H1 (cell line): ENCODE results near the gene DYNC1I1. TPM values are rescaled to one million over a fixed set of nuclear protein-coding genes. Genes with fewer than 3 reads are reported as not detected.
A peak's percentile ranks its signal among the peaks of the same experiment; 100 is the strongest.

ENCODE experiments used
- CTCF ChIA-PET: fragments of 300-600 bp; sonication (Branson Sonifier 250); formaldehyde crosslinking; loops from one replicate; lab custom pipeline; 2021; ENCODE audit not compliant: partially characterized antibody; lab: Charles Lee
- POLR2A ChIA-PET: fragments of 300-600 bp; sonication (Branson Sonifier 250); formaldehyde crosslinking; loops from one replicate; lab custom pipeline; 2021; ENCODE audit warnings: inconsistent platforms; ENCODE audit not compliant: partially characterized antibody; lab: Charles Lee
- DNase-seq, 2 experiments: peaks; one replicate each; pipeline versions ENCODE4 v3.0.0 to v3.0.0-alpha.2; 2010 to 2022; ENCODE audit warnings: low spot score in 2 of 2, low read depth in 1 of 2, mixed read lengths in 1 of 2
- FAIRE-seq: peaks from 2 replicates; lab custom pipeline; 2011; peaks lifted over from hg19 to GRCh38; lab: Jason Lieb, UNC
- H2AFZ ChIP-seq: 2 replicates; pipeline ENCODE4 v1.8.1; 2012; ENCODE audit warnings: low read length, inconsistent platforms
- H2AK5ac ChIP-seq: 2 replicates; pipeline ENCODE4 v1.6.1; 2013; ENCODE audit warnings: low read depth, low read length
- H2BK120ac ChIP-seq: replicated peaks from 2 replicates; pipeline ENCODE3; 2013; ENCODE audit warnings: low read depth, low read length, inconsistent platforms
- H2BK12ac ChIP-seq: 2 replicates; pipeline ENCODE4 v1.6.1; 2013; ENCODE audit warnings: low read depth, low read length
- H2BK15ac ChIP-seq: 2 replicates; pipeline ENCODE4 v1.6.1; 2013; ENCODE audit warnings: low read length
- H2BK20ac ChIP-seq: 2 replicates; pipeline ENCODE4 v1.6.1; 2013; ENCODE audit warnings: low read length
- H2BK5ac ChIP-seq: 2 replicates; pipeline ENCODE4 v1.6.1; 2013; ENCODE audit warnings: low read depth, low read length
- H3K14ac ChIP-seq: 2 replicates; pipeline ENCODE4 v1.6.1; 2013; ENCODE audit warnings: inconsistent platforms; ENCODE audit not compliant: insufficient read length
- H3K18ac ChIP-seq: 2 replicates; pipeline ENCODE4 v1.6.1; 2013; ENCODE audit warnings: low read length; ENCODE audit errors: extremely low read depth
- H3K23ac ChIP-seq: 2 replicates; pipeline ENCODE4 v1.6.1; 2013; ENCODE audit warnings: inconsistent platforms; ENCODE audit not compliant: insufficient read length
- H3K23me2 ChIP-seq: 2 replicates; pipeline ENCODE4 v1.6.1; 2013; ENCODE audit warnings: low read depth, low read length
- H3K27ac ChIP-seq: 2 replicates; pipeline ENCODE4 v1.6.1; 2011; ENCODE audit warnings: low read depth, low read length, inconsistent platforms
- H3K27me3 ChIP-seq, 4 experiments: replicated peaks in 1 of 4; 1 replicate in 1 of 4; 2 replicates in 3 of 4; pipeline versions ENCODE4 v1.6.1 to v1.8.1; 2011 to 2013; ENCODE audit warnings: low read length in 3 of 4, mild to moderate bottlenecking in 3 of 4, inconsistent platforms in 2 of 4, mixed read lengths in 2 of 4, moderate library complexity in 1 of 4; ENCODE audit not compliant: control insufficient read depth in 3 of 4, insufficient read depth in 3 of 4; ENCODE audit errors: extremely low read depth in 1 of 4
- H3K36me3 ChIP-seq, 4 experiments: 2 replicates each; pipeline versions ENCODE4 v1.6.1 to v1.8.1; 2011 to 2013; ENCODE audit warnings: mild to moderate bottlenecking in 4 of 4, low read length in 3 of 4, moderate library complexity in 2 of 4, control low read depth in 1 of 4, inconsistent platforms in 1 of 4; ENCODE audit not compliant: insufficient read depth in 4 of 4, control insufficient read depth in 2 of 4
- H3K4ac ChIP-seq: replicated peaks from 2 replicates; pipeline ENCODE3; 2013; ENCODE audit warnings: low read length, low read depth, mixed read lengths, inconsistent platforms; ENCODE audit not compliant: insufficient read length
- H3K4me1 ChIP-seq, 4 experiments: replicated peaks in 1 of 4; 1 replicate in 1 of 4; 2 replicates in 3 of 4; pipeline versions ENCODE4 v1.6.1 to v1.8.1; 2011 to 2013; ENCODE audit warnings: low read length in 3 of 4, inconsistent platforms in 2 of 4, mixed read lengths in 1 of 4; ENCODE audit not compliant: insufficient read depth in 4 of 4, control insufficient read depth in 3 of 4
- H3K4me2 ChIP-seq, 2 experiments: 2 replicates each; pipeline versions ENCODE4 v1.6.1 to v1.8.1; 2011 to 2013; ENCODE audit warnings: low read depth in 2 of 2, low read length in 2 of 2, control low read depth in 1 of 2, inconsistent platforms in 1 of 2, mild to moderate bottlenecking in 1 of 2; ENCODE audit not compliant: insufficient read depth in 1 of 2
- H3K4me3 ChIP-seq, 4 experiments: fragments of 200-600, 300-600 bp in 1 of 4; sonication (generic), shearing (Covaris generic), sonication (Bioruptor Twin) in 1 of 4; 2 replicates each; pipeline versions ENCODE4 v1.5.1 to v1.8.1; 2011 to 2016; ENCODE audit warnings: low read length in 4 of 4, low read depth in 3 of 4, control low read depth in 2 of 4, inconsistent platforms in 2 of 4, mild to moderate bottlenecking in 2 of 4, mixed read lengths in 1 of 4, moderate library complexity in 1 of 4; ENCODE audit not compliant: insufficient read depth in 2 of 4; ENCODE audit errors: extremely low read depth in 1 of 4
- H3K56ac ChIP-seq: replicated peaks from 2 replicates; pipeline ENCODE3; 2013; ENCODE audit warnings: low read depth, mild to moderate bottlenecking, mixed read lengths, low read length, inconsistent platforms; ENCODE audit not compliant: insufficient read length
- H3K79me1 ChIP-seq: 2 replicates; pipeline ENCODE4 v1.6.1; 2013; ENCODE audit warnings: low read depth, low read length, control low read depth
- H3K79me2 ChIP-seq, 2 experiments: 2 replicates each; pipeline versions ENCODE4 v1.6.1 to v1.8.1; 2012 to 2013; ENCODE audit warnings: low read length in 2 of 2, mild to moderate bottlenecking in 2 of 2, inconsistent platforms in 1 of 2; ENCODE audit not compliant: insufficient read depth in 2 of 2, control insufficient read depth in 1 of 2
- H3K9ac ChIP-seq, 4 experiments: replicated peaks in 1 of 4; 1 replicate in 1 of 4; 2 replicates in 3 of 4; pipeline versions ENCODE4 v1.6.1 to v1.8.1; 2011 to 2013; ENCODE audit warnings: low read depth in 3 of 4, low read length in 3 of 4, control low read depth in 2 of 4, mild to moderate bottlenecking in 2 of 4, moderate library complexity in 2 of 4, inconsistent platforms in 1 of 4; ENCODE audit errors: extremely low read depth in 1 of 4
- H3K9me3 ChIP-seq, 2 experiments: 2 replicates each; pipeline versions ENCODE4 v1.6.1 to v1.8.1; 2012 to 2013; ENCODE audit warnings: mild to moderate bottlenecking in 2 of 2, moderate library complexity in 2 of 2, control low read depth in 1 of 2, inconsistent platforms in 1 of 2, low read depth in 1 of 2, low read length in 1 of 2, mixed read lengths in 1 of 2; ENCODE audit not compliant: insufficient read depth in 2 of 2
- H4K20me1 ChIP-seq, 2 experiments: replicated peaks in 1 of 2; 2 replicates each; pipeline versions ENCODE3 to v1.8.1; 2011 to 2013; ENCODE audit warnings: inconsistent platforms in 2 of 2, low read length in 2 of 2, mild to moderate bottlenecking in 1 of 2; ENCODE audit not compliant: insufficient read depth in 2 of 2, control insufficient read depth in 1 of 2
- H4K5ac ChIP-seq: 2 replicates; pipeline ENCODE4 v1.6.1; 2013; ENCODE audit warnings: low read length, low read depth, mixed read lengths, inconsistent platforms; ENCODE audit not compliant: insufficient read length
- H4K8ac ChIP-seq: 2 replicates; pipeline ENCODE4 v1.8.0; 2013; ENCODE audit warnings: mild to moderate bottlenecking, moderate library complexity, low read length, inconsistent platforms; ENCODE audit not compliant: insufficient read depth; ENCODE audit errors: extremely low read depth
- H4K91ac ChIP-seq: replicated peaks from 2 replicates; pipeline ENCODE3; 2013; ENCODE audit warnings: low read length, mixed read lengths, inconsistent platforms; ENCODE audit not compliant: insufficient read length
- CEBPB ChIP-seq: IDR thresholded peaks from 2 replicates; pipeline ENCODE4 v1.6.1; 2012; ENCODE audit warnings: low read depth, low read length
- CHD2 ChIP-seq: IDR thresholded peaks from 2 replicates; pipeline ENCODE4 v1.6.1; 2012; ENCODE audit warnings: low read length, improper control_type of control experiment
- PHF8 ChIP-seq: fragments of 200-600 bp; sonication (generic); conservative IDR thresholded peaks from 2 replicates; pipeline ENCODE4 v1.7.1; 2012; ENCODE audit warnings: low read depth, mild to moderate bottlenecking, inconsistent platforms, low read length, moderate library complexity
- polyA plus RNA-seq, 7 experiments: library from polyadenylated mRNA; depleted of rRNA in 3 of 7; stranded (reverse) in 5 of 7; unstranded in 2 of 7; fragments of >200 nt in 5 of 7; fragments of 200-250 nt in 2 of 7; gene quantifications; 1 replicate in 5 of 7; 2 replicates in 1 of 7; 4 replicates in 1 of 7; pipeline versions ENCODE4 v1.2.1 to v1.2.3, GENCODE V29; 2011 to 2013; ENCODE audit warnings: missing spikeins in 2 of 7, mixed read lengths in 2 of 7
- total RNA-seq: library from RNA; stranded (reverse); fragmentation: NEBNext Ultra II Directional; extraction: Animal tissue kit (Norgen Biotek cat#: 25700); gene quantifications from 2 replicates; pipeline ENCODE4 v1.2.1, GENCODE V29; 2021

Gene DYNC1I1
- total and polyA plus RNA-seq, 2 of the 8 experiments (the other 6 are each of a cell fraction or from before 2014, with no cell fraction given) = 0.45 to 0.58 TPM

GRCh38 chr7:96126382-96126781 lies 354.0 kb downstream of the DYNC1I1 start:
- no peaks in the 10 kb centered on the region for H3K79me2 ChIP-seq
- H3K79me1 ChIP-seq = no peaks in the 10 kb centered on the region
- H2BK120ac ChIP-seq = no peak overlapping the region
- peaks cover 2 to 3% of the 10 kb centered on the region in 2 experiments for H4K20me1 ChIP-seq
- H3K9ac ChIP-seq = no peak overlapping the region
- POLR2A ChIA-PET = interaction anchor here (0.8 kb wide), 1 partner anchor 17 kb away, joined by 3 read pairs; no protein-coding TSS in a partner anchor
- no peak overlapping the region for H3K23ac ChIP-seq
- no peak overlapping the region for H3K56ac ChIP-seq
- H4K91ac ChIP-seq = no peak overlapping the region
- no peak overlapping the region for H3K27ac ChIP-seq
- H3K4me1 ChIP-seq = no peaks in the 10 kb centered on the region; a peak in 1 of 7 replicates
- no peak overlapping the region for H3K4me2 ChIP-seq
- no peak overlapping the region for H3K4ac ChIP-seq
- H3K9me3 ChIP-seq = no peaks in the 10 kb centered on the region
- no peak overlapping the region for H4K8ac ChIP-seq
- no peak for DNase-seq
- H2AK5ac ChIP-seq = no peak overlapping the region
- H2BK12ac ChIP-seq = no peak overlapping the region
- H2BK5ac ChIP-seq = no peak overlapping the region
- no peak overlapping the region for H2BK20ac ChIP-seq
- no peak overlapping the region for H3K14ac ChIP-seq
- CTCF ChIA-PET = interaction anchor here (0.6 to 1.7 kb wide), 3 partner anchors 8 to 65 kb away, joined by 3 to 6 read pairs (median 3); no protein-coding TSS in a partner anchor
- no peaks in the 10 kb centered on the region for H3K23me2 ChIP-seq
- no peaks in the 10 kb centered on the region; a peak in 3 of 8 replicates for H3K36me3 ChIP-seq
- H3K18ac ChIP-seq = no peak overlapping the region
- TF ChIP-seq CEBPB = peak; percentile 31; the same call in 1 of the 2 replicates
- TF ChIP-seq PHF8 = no peak
- no peak for TF ChIP-seq CHD2
- H2BK15ac ChIP-seq = no peak overlapping the region
- H4K5ac ChIP-seq = no peak overlapping the region
- FAIRE-seq = peak; percentile 45
- no peak overlapping the region for H3K4me3 ChIP-seq
- no peak overlapping the region for H2AFZ ChIP-seq
- no peaks in the 10 kb centered on the region; a peak in 1 of 7 replicates for H3K27me3 ChIP-seq
